Measurements from ENCODE around the gene PDZRN3.

Gene PDZRN3

GRCh38 chr3:73520931-73521461 lies 103.7 kb downstream of the PDZRN3 start:
- H3K4me3 ChIP-seq (ENCODE audit: low read depth in 1 of 2, low read length in 2 of 2) = peak overlapping the region in 1 of 2 donors; percentile 48
- peak overlapping the region; percentile 81 for H3K27ac ChIP-seq (ENCODE audit: low read length)
- no peaks in the 10 kb centered on the region for H3K9me3 ChIP-seq (ENCODE audit: control insufficient read depth in 1 of 2, low read length in 2 of 2)
- peaks cover 8 to 41% of the 10 kb centered on the region in 2 donors for H3K4me1 ChIP-seq (ENCODE audit: control insufficient read depth in 1 of 2, insufficient read depth in 2 of 2, low read length in 2 of 2)
- H3K36me3 ChIP-seq (ENCODE audit: control insufficient read depth in 1 of 2, insufficient read depth in 2 of 2, low read length in 2 of 2) = no peaks in the 10 kb centered on the region
- H3K27me3 ChIP-seq (ENCODE audit: low read depth, low read length) = no peaks in the 10 kb centered on the region

GRCh38 chr3:73516631-73517030 lies 108.1 kb downstream of the PDZRN3 start:
- Histone ChIP-seq H3K36me3 (ENCODE audit: control insufficient read depth in 1 of 2, insufficient read depth in 2 of 2, low read length in 2 of 2) (no peaks in the 10 kb centered on the region), H3K4me3 (ENCODE audit: low read depth in 1 of 2, low read length in 2 of 2) (no peak overlapping the region), H3K27ac (ENCODE audit: low read length) (peak overlapping the region; percentile 81), H3K9me3 (ENCODE audit: control insufficient read depth in 1 of 2, low read length in 2 of 2) (no peaks in the 10 kb centered on the region), H3K27me3 (ENCODE audit: low read depth, low read length) (no peaks in the 10 kb centered on the region), H3K4me1 (ENCODE audit: control insufficient read depth in 1 of 2, insufficient read depth in 2 of 2, low read length in 2 of 2) (peaks cover 13 to 48% of the 10 kb centered on the region in 2 donors)

GRCh38 chr3:73513260-73513659 lies 111.5 kb downstream of the PDZRN3 start:
- no peaks in the 10 kb centered on the region for H3K27me3 ChIP-seq (ENCODE audit: low read depth, low read length)
- H3K27ac ChIP-seq (ENCODE audit: low read length) = peak overlapping the region; percentile 48
- H3K4me3 ChIP-seq (ENCODE audit: low read depth in 1 of 2, low read length in 2 of 2) = no peak overlapping the region
- H3K9me3 ChIP-seq (ENCODE audit: control insufficient read depth in 1 of 2, low read length in 2 of 2) = no peaks in the 10 kb centered on the region
- no peaks in the 10 kb centered on the region for H3K36me3 ChIP-seq (ENCODE audit: control insufficient read depth in 1 of 2, insufficient read depth in 2 of 2, low read length in 2 of 2)
- peaks cover 5 to 60% of the 10 kb centered on the region in 2 donors for H3K4me1 ChIP-seq (ENCODE audit: control insufficient read depth in 1 of 2, insufficient read depth in 2 of 2, low read length in 2 of 2)

- Histone ChIP-seq H3K4me1 (ENCODE audit: control insufficient read depth in 1 of 2, insufficient read depth in 2 of 2, low read length in 2 of 2) (peaks cover 5 to 70% of the 10 kb centered on the region in 2 donors), H3K4me3 (ENCODE audit: low read depth in 1 of 2, low read length in 2 of 2) (no peak overlapping the region), H3K27ac (ENCODE audit: low read length) (peak overlapping the region; percentile 48)
These were observed 112.9 kb downstream of the PDZRN3 start for GRCh38 chr3:73511571-73512525.

GRCh38 chr3:73510784-73511183 lies 114.0 kb downstream of the PDZRN3 start:
- Histone ChIP-seq H3K36me3 (ENCODE audit: control insufficient read depth in 1 of 2, insufficient read depth in 2 of 2, low read length in 2 of 2) (no peaks in the 10 kb centered on the region), H3K4me3 (ENCODE audit: low read depth in 1 of 2, low read length in 2 of 2) (no peak overlapping the region), H3K27me3 (ENCODE audit: low read depth, low read length) (no peaks in the 10 kb centered on the region), H3K9me3 (ENCODE audit: control insufficient read depth in 1 of 2, low read length in 2 of 2) (no peaks in the 10 kb centered on the region), H3K27ac (ENCODE audit: low read length) (no peak overlapping the region), H3K4me1 (ENCODE audit: control insufficient read depth in 1 of 2, insufficient read depth in 2 of 2, low read length in 2 of 2) (peaks cover 5 to 75% of the 10 kb centered on the region in 2 donors)

More at GRCh38 chr3:73511571-73512525, 112.9 kb downstream of the PDZRN3 start:
- Histone ChIP-seq H3K27me3 (ENCODE audit: low read depth, low read length) (no peaks in the 10 kb centered on the region), H3K36me3 (ENCODE audit: control insufficient read depth in 1 of 2, insufficient read depth in 2 of 2, low read length in 2 of 2) (no peaks in the 10 kb centered on the region), H3K9me3 (ENCODE audit: control insufficient read depth in 1 of 2, low read length in 2 of 2) (no peaks in the 10 kb centered on the region)

GRCh38 chr3:73510334-73510733 lies 114.4 kb downstream of the PDZRN3 start:
- Histone ChIP-seq H3K9me3 (ENCODE audit: control insufficient read depth in 1 of 2, low read length in 2 of 2) (no peaks in the 10 kb centered on the region), H3K4me1 (ENCODE audit: control insufficient read depth in 1 of 2, insufficient read depth in 2 of 2, low read length in 2 of 2) (peaks cover 5 to 73% of the 10 kb centered on the region in 2 donors), H3K27me3 (ENCODE audit: low read depth, low read length) (no peaks in the 10 kb centered on the region), H3K36me3 (ENCODE audit: control insufficient read depth in 1 of 2, insufficient read depth in 2 of 2, low read length in 2 of 2) (no peaks in the 10 kb centered on the region), H3K27ac (ENCODE audit: low read length) (peak overlapping the region; percentile 41), H3K4me3 (ENCODE audit: low read depth in 1 of 2, low read length in 2 of 2) (no peak overlapping the region)

- Histone ChIP-seq H3K27ac (ENCODE audit: low read length) (peak overlapping the region; percentile 41), H3K4me1 (ENCODE audit: control insufficient read depth in 1 of 2, insufficient read depth in 2 of 2, low read length in 2 of 2) (peaks cover 5 to 72% of the 10 kb centered on the region in 2 donors)
These were observed 114.9 kb downstream of the PDZRN3 start for GRCh38 chr3:73509816-73510215.

GRCh38 chr3:73509066-73509465 lies 115.7 kb downstream of the PDZRN3 start:
- Histone ChIP-seq H3K4me3 (ENCODE audit: low read depth in 1 of 2, low read length in 2 of 2) (no peak overlapping the region), H3K4me1 (ENCODE audit: control insufficient read depth in 1 of 2, insufficient read depth in 2 of 2, low read length in 2 of 2) (peaks cover 5 to 72% of the 10 kb centered on the region in 2 donors), H3K36me3 (ENCODE audit: control insufficient read depth in 1 of 2, insufficient read depth in 2 of 2, low read length in 2 of 2) (no peaks in the 10 kb centered on the region), H3K27ac (ENCODE audit: low read length) (peak overlapping the region; percentile 54), H3K9me3 (ENCODE audit: control insufficient read depth in 1 of 2, low read length in 2 of 2) (no peaks in the 10 kb centered on the region), H3K27me3 (ENCODE audit: low read depth, low read length) (no peaks in the 10 kb centered on the region)

More at GRCh38 chr3:73509816-73510215, 114.9 kb downstream of the PDZRN3 start:
- Histone ChIP-seq H3K36me3 (ENCODE audit: control insufficient read depth in 1 of 2, insufficient read depth in 2 of 2, low read length in 2 of 2) (no peaks in the 10 kb centered on the region), H3K27me3 (ENCODE audit: low read depth, low read length) (no peaks in the 10 kb centered on the region), H3K9me3 (ENCODE audit: control insufficient read depth in 1 of 2, low read length in 2 of 2) (no peaks in the 10 kb centered on the region), H3K4me3 (ENCODE audit: low read depth in 1 of 2, low read length in 2 of 2) (no peak overlapping the region)

- no peaks in the 10 kb centered on the region for H3K36me3 ChIP-seq (ENCODE audit: control insufficient read depth in 1 of 2, insufficient read depth in 2 of 2, low read length in 2 of 2)
- peak overlapping the region; percentile 54 for H3K27ac ChIP-seq (ENCODE audit: low read length)
- H3K9me3 ChIP-seq (ENCODE audit: control insufficient read depth in 1 of 2, low read length in 2 of 2) = no peaks in the 10 kb centered on the region
- H3K27me3 ChIP-seq (ENCODE audit: low read depth, low read length) = no peaks in the 10 kb centered on the region
- no peak overlapping the region for H3K4me3 ChIP-seq (ENCODE audit: low read depth in 1 of 2, low read length in 2 of 2)
- peaks cover 5 to 67% of the 10 kb centered on the region in 2 donors for H3K4me1 ChIP-seq (ENCODE audit: control insufficient read depth in 1 of 2, insufficient read depth in 2 of 2, low read length in 2 of 2)
These were observed 116.3 kb downstream of the PDZRN3 start for GRCh38 chr3:73508330-73508954.

- peaks cover 0 to 51% of the 10 kb centered on the region in 2 donors for H3K4me1 ChIP-seq (ENCODE audit: control insufficient read depth in 1 of 2, insufficient read depth in 2 of 2, low read length in 2 of 2)
- no peak overlapping the region for H3K4me3 ChIP-seq (ENCODE audit: low read depth in 1 of 2, low read length in 2 of 2)
- H3K27me3 ChIP-seq (ENCODE audit: low read depth, low read length) = no peaks in the 10 kb centered on the region
- no peak overlapping the region for H3K27ac ChIP-seq (ENCODE audit: low read length)
- no peaks in the 10 kb centered on the region for H3K36me3 ChIP-seq (ENCODE audit: control insufficient read depth in 1 of 2, insufficient read depth in 2 of 2, low read length in 2 of 2)
- no peaks in the 10 kb centered on the region for H3K9me3 ChIP-seq (ENCODE audit: control insufficient read depth in 1 of 2, low read length in 2 of 2)
These were observed 119.9 kb downstream of the PDZRN3 start for GRCh38 chr3:73504852-73505251.

- Histone ChIP-seq H3K4me1 (ENCODE audit: control insufficient read depth in 1 of 2, insufficient read depth in 2 of 2, low read length in 2 of 2) (peaks cover 0 to 45% of the 10 kb centered on the region in 2 donors), H3K27me3 (ENCODE audit: low read depth, low read length) (no peaks in the 10 kb centered on the region), H3K36me3 (ENCODE audit: control insufficient read depth in 1 of 2, insufficient read depth in 2 of 2, low read length in 2 of 2) (no peaks in the 10 kb centered on the region), H3K9me3 (ENCODE audit: control insufficient read depth in 1 of 2, low read length in 2 of 2) (no peaks in the 10 kb centered on the region), H3K27ac (ENCODE audit: low read length) (peak overlapping the region; percentile 36), H3K4me3 (ENCODE audit: low read depth in 1 of 2, low read length in 2 of 2) (no peak overlapping the region)
These were observed 120.5 kb downstream of the PDZRN3 start for GRCh38 chr3:73504239-73504638.

Data from muscle layer of duodenum (tissue), 2 donors.